Measurements from ENCODE around the gene CIDEC. TPM values are rescaled to one million over a fixed set of nuclear protein-coding genes. Genes with fewer than 3 reads are reported as not detected.
A peak's percentile ranks its signal among the peaks of the same experiment; 100 is the strongest.

Gene CIDEC
- total and polyA plus RNA-seq, 2 of the 13 experiments (the other 11 are each of a cell fraction or from before 2014, with no cell fraction given), result 2.5 to 10.4 TPM

- TF ChIP-seq SOX13 (IDR thresholded peaks at IDR 0.05), result no peak
- TF ChIP-seq SOX13 (CRISPR knock-in tag; conservative IDR thresholded peaks at IDR 0.05 in 1 of 2, IDR thresholded peaks at IDR 0.05 in 1 of 2), result peak in 1 of 2 experiments; percentile 40; a peak in 1 of 4 replicates
- TF ChIP-seq JDP2 (CRISPR knock-in tag; IDR thresholded peaks at IDR 0.05; ENCODE audit: borderline replicate concordance), result no peak
- peak; percentile 55; the same call in 1 of the 2 replicates for TF ChIP-seq ATF7-NPFF (CRISPR knock-in tag; IDR thresholded peaks at IDR 0.05; ENCODE audit: low read depth)
- peak; percentile 35; the same call in 1 of the 2 replicates for TF ChIP-seq HMG20A (CRISPR knock-in tag; IDR thresholded peaks at IDR 0.05; ENCODE audit: borderline replicate concordance)
- TF ChIP-seq TCF12 (IDR thresholded peaks at IDR 0.05), result no peak
- TF ChIP-seq TCF12 (CRISPR knock-in tag; IDR thresholded peaks at IDR 0.05), result no peak
- no peak for TF ChIP-seq ZNF337 (CRISPR knock-in tag; IDR thresholded peaks at IDR 0.05; ENCODE audit: borderline replicate concordance, low read depth)
- TF ChIP-seq ARID5B (CRISPR knock-in tag; IDR thresholded peaks at IDR 0.05), result peak; percentile 73; the same call in 1 of the 2 replicates
- no peak for TF ChIP-seq ZXDC (CRISPR knock-in tag; IDR thresholded peaks at IDR 0.05)
- no peak for TF ChIP-seq ZNF296 (CRISPR knock-in tag; conservative IDR thresholded peaks at IDR 0.05)
- 0 out of 2 replicates have a peak, but pooled peaks have one; percentile 22 for TF ChIP-seq REPIN1 (CRISPR knock-in tag; IDR thresholded peaks at IDR 0.05; ENCODE audit: borderline replicate concordance, low read depth)
- no peak; the same call in 1 of the 2 replicates for TF ChIP-seq BRF2 (CRISPR knock-in tag; IDR thresholded peaks at IDR 0.05)
- TF ChIP-seq SMC3 (IDR thresholded peaks at IDR 0.05; ENCODE audit: low read length), result peak; percentile 44; the same call in 1 of the 2 replicates
- no peak for TF ChIP-seq TGIF2 (CRISPR knock-in tag; IDR thresholded peaks at IDR 0.05)
- TF ChIP-seq FOSL2 (CRISPR knock-in tag; IDR thresholded peaks at IDR 0.05), result peak; percentile 37; the same call in 1 of the 2 replicates
- TF ChIP-seq ATRX (CRISPR knock-in tag; IDR thresholded peaks at IDR 0.05; ENCODE audit: borderline replicate concordance), result no peak
- no peak for TF ChIP-seq FOXA1 (IDR thresholded peaks at IDR 0.05)
- TF ChIP-seq FOXA1 (CRISPR knock-in tag; IDR thresholded peaks at IDR 0.05), result no peak
- TF ChIP-seq ZNF773 (CRISPR knock-in tag; IDR thresholded peaks at IDR 0.05; ENCODE audit: borderline replicate concordance), result no peak
- no peak for TF ChIP-seq SMARCE1 (IDR thresholded peaks at IDR 0.05; ENCODE audit: borderline replicate concordance)
- 0 out of 2 replicates have a peak, but pooled peaks have one; percentile 53 for TF ChIP-seq ZNF567 (CRISPR knock-in tag; IDR thresholded peaks at IDR 0.05; ENCODE audit: borderline replicate concordance)
- TF ChIP-seq POLR2AphosphoS5 (IDR thresholded peaks at IDR 0.05; ENCODE audit: low read depth, low read length), result peak; percentile 43; the same call in 1 of the 2 replicates
- 0 out of 2 replicates have a peak, but pooled peaks have one; percentile 12 for TF ChIP-seq NCOA2 (CRISPR knock-in tag; IDR thresholded peaks at IDR 0.05)
Measured at GRCh38 chr3:9862391-9863057, 17.5 kb downstream of the CIDEC start (continued).

Measured in HepG2 (cell line).